HepG2 (cell line): Measurements from ENCODE around the gene NFATC1. TPM values are rescaled to one million over a fixed set of nuclear protein-coding genes. Genes with fewer than 3 reads are reported as not detected.

Experiments used
- ATAC-seq: fragments of 200-7000 bp; cut with Tn5 transposase; 3 replicates; pipeline ENCODE4 v1.9.1; 2020; ENCODE audit warnings: mild to moderate bottlenecking, moderate library complexity
- BruUV-seq: library from RNA; stranded (reverse); fragments of 400-500 nt; replicated peaks from 2 replicates; lab custom pipeline; 2021; lab: Mats Ljungman, UMichigan
- CTCF ChIA-PET: fragments of 300-600 bp; formaldehyde crosslinking; extraction: SDS; loops from one replicate; lab custom pipeline; 2021; ENCODE audit warnings: low total read pairs, inconsistent platforms, low intra/inter-chr PET ratio; lab: Yijun Ruan, JAX
- POLR2A ChIA-PET: fragments of 350-600 bp; sonication (Branson Sonifier 250); formaldehyde crosslinking; loops from one replicate; lab custom pipeline; 2020; ENCODE audit warnings: antibody characterized with exemption, inconsistent platforms; lab: Yijun Ruan, JAX
- DNase-seq: peaks from one replicate; pipeline ENCODE4 v3.0.0-alpha.2; 2015; ENCODE audit warnings: low spot score
- FAIRE-seq: peaks from 3 replicates; lab custom pipeline; 2011; peaks lifted over from hg19 to GRCh38; lab: Jason Lieb, UNC
- H2AFZ ChIP-seq: one replicate; pipeline ENCODE4 v1.6.1; 2011; ENCODE audit warnings: low read length, inconsistent platforms
- H3K27ac ChIP-seq: fragments of 300-600 bp; 3 replicates; pipeline ENCODE4 v1.8.0; 2011; ENCODE audit warnings: mixed run types, mild to moderate bottlenecking, mixed read lengths, low read length, inconsistent platforms; ENCODE audit not compliant: insufficient read depth; ENCODE audit errors: extremely low read length
- H3K27me3 ChIP-seq, 2 experiments: fragments of 200-600 bp in 1 of 2; 2 replicates in 1 of 2; 3 replicates in 1 of 2; pipeline versions ENCODE4 v1.6.0 to v1.8.0; 2011; ENCODE audit warnings: low read length in 2 of 2, mild to moderate bottlenecking in 2 of 2, moderate library complexity in 2 of 2, inconsistent platforms in 1 of 2; ENCODE audit not compliant: insufficient read depth in 2 of 2, control insufficient read depth in 1 of 2
- H3K36me3 ChIP-seq, 2 experiments: fragments of 200-600 bp in 1 of 2; replicated peaks in 1 of 2; 2 replicates in 1 of 2; 3 replicates in 1 of 2; pipeline versions ENCODE4 v1.5.1 to v1.8.0; 2011; ENCODE audit warnings: low read length in 2 of 2, inconsistent platforms in 1 of 2; ENCODE audit not compliant: insufficient read depth in 2 of 2, control insufficient read depth in 1 of 2
- H3K4me1 ChIP-seq: 2 replicates; pipeline ENCODE4 v1.5.1; 2012; ENCODE audit warnings: low read length, inconsistent platforms; ENCODE audit not compliant: insufficient read depth
- H3K4me2 ChIP-seq: 2 replicates; pipeline ENCODE4 v1.6.0; 2011; ENCODE audit warnings: low read depth, low read length, inconsistent platforms
- H3K4me3 ChIP-seq, 3 experiments: fragments of 200-600 bp in 1 of 3; sonication (generic), shearing (Covaris generic) in 1 of 3; replicated peaks in 1 of 3; 2 replicates each; pipeline ENCODE4 v1.5.1; 2011 to 2016; ENCODE audit warnings: low read length in 3 of 3, inconsistent platforms in 2 of 3, low read depth in 2 of 3, mild to moderate bottlenecking in 2 of 3, control low read depth in 1 of 3, mixed read lengths in 1 of 3; ENCODE audit not compliant: insufficient read depth in 1 of 3
- H3K79me2 ChIP-seq: one replicate; pipeline ENCODE4 v1.6.1; 2011; ENCODE audit warnings: low read length, inconsistent platforms; ENCODE audit not compliant: insufficient read depth
- H3K9ac ChIP-seq: 2 replicates; pipeline ENCODE4 v1.6.0; 2011; ENCODE audit warnings: mild to moderate bottlenecking, low read depth, low read length, inconsistent platforms; ENCODE audit not compliant: insufficient read depth
- H3K9me3 ChIP-seq: 2 replicates; pipeline ENCODE4 v1.5.1; 2012; ENCODE audit warnings: mild to moderate bottlenecking, low read length
- H4K20me1 ChIP-seq: 2 replicates; pipeline ENCODE4 v1.6.0; 2011; ENCODE audit warnings: inconsistent platforms, mild to moderate bottlenecking, low read length, moderate library complexity; ENCODE audit not compliant: insufficient read depth
- ADNP ChIP-seq: sonication (generic); formaldehyde crosslinking; IDR thresholded peaks from 2 replicates; pipeline ENCODE4 v1.4.0; 2020; ENCODE audit warnings: missing genetic modification reagents
- ARID2 ChIP-seq: sonication (generic); formaldehyde crosslinking; IDR thresholded peaks from 2 replicates; pipeline ENCODE4 v1.8.1; 2022; ENCODE audit warnings: mild to moderate bottlenecking, missing genetic modification reagents, borderline replicate concordance
- CENPX ChIP-seq: sonication (generic); formaldehyde crosslinking; IDR thresholded peaks from 2 replicates; pipeline ENCODE4 v1.9.0; 2021; ENCODE audit warnings: mild to moderate bottlenecking, missing genetic modification reagents, moderate library complexity
- DR1 ChIP-seq: sonication (generic); formaldehyde crosslinking; IDR thresholded peaks from 2 replicates; pipeline ENCODE4 v1.8.0; 2021; ENCODE audit warnings: mild to moderate bottlenecking, missing genetic modification reagents, inconsistent platforms
- ETV6 ChIP-seq: sonication (generic); formaldehyde crosslinking; conservative IDR thresholded peaks from 2 replicates; pipeline ENCODE4 v1.4.0; 2020; ENCODE audit warnings: missing genetic modification reagents
- FOSL1 ChIP-seq: sonication (generic); formaldehyde crosslinking; IDR thresholded peaks from 2 replicates; pipeline ENCODE4 v1.9.0; 2021; ENCODE audit warnings: missing genetic modification reagents, borderline replicate concordance
- GMEB2 ChIP-seq: IDR thresholded peaks from 2 replicates; pipeline ENCODE4 v1.6.1; 2016; ENCODE audit warnings: missing biosample characterization, missing genetic modification reagents, low read depth
- IKZF4 ChIP-seq: sonication (generic); formaldehyde crosslinking; IDR thresholded peaks from 2 replicates; pipeline ENCODE4 v1.5.1; 2020; ENCODE audit warnings: borderline replicate concordance, mild to moderate bottlenecking, low read depth, missing genetic modification reagents; ENCODE audit errors: not compliant biosample characterization
- PAF1 ChIP-seq: IDR thresholded peaks from 2 replicates; pipeline ENCODE4 v1.6.1; 2016; ENCODE audit warnings: missing genetic modification reagents, missing compliant biosample characterization
- RARA ChIP-seq: IDR thresholded peaks from 2 replicates; pipeline ENCODE4 v1.6.1; 2016; ENCODE audit warnings: missing genetic modification reagents, missing compliant biosample characterization
- REL ChIP-seq: sonication (generic); formaldehyde crosslinking; conservative IDR thresholded peaks from 2 replicates; pipeline ENCODE4 v1.8.0; 2022; ENCODE audit warnings: mild to moderate bottlenecking, missing genetic modification reagents, moderate library complexity
- SKIL ChIP-seq: sonication (generic); formaldehyde crosslinking; IDR thresholded peaks from 2 replicates; pipeline ENCODE4 v1.8.0; 2022; ENCODE audit warnings: missing genetic modification reagents, mild to moderate bottlenecking, moderate library complexity, borderline replicate concordance
- SRF ChIP-seq: IDR thresholded peaks from 2 replicates; pipeline ENCODE4 v1.6.1; 2011; ENCODE audit warnings: mild to moderate bottlenecking, low read depth, low read length, moderate library complexity
- ZNF225 ChIP-seq: sonication (generic); formaldehyde crosslinking; IDR thresholded peaks from 2 replicates; pipeline ENCODE4 v1.4.0; 2020; ENCODE audit warnings: mild to moderate bottlenecking, missing genetic modification reagents
- ZNF281 ChIP-seq: sonication (generic); formaldehyde crosslinking; IDR thresholded peaks from 2 replicates; pipeline ENCODE4 v1.4.0; 2020; ENCODE audit warnings: missing genetic modification reagents, borderline replicate concordance
- ZNF746 ChIP-seq: sonication (generic); formaldehyde crosslinking; IDR thresholded peaks from 2 replicates; pipeline ENCODE4 v1.8.0; 2022; ENCODE audit warnings: mild to moderate bottlenecking, missing genetic modification reagents
- ZNF781 ChIP-seq: sonication (generic); formaldehyde crosslinking; IDR thresholded peaks from 2 replicates; pipeline ENCODE4 v1.5.1; 2020; ENCODE audit warnings: borderline replicate concordance, mild to moderate bottlenecking, missing genetic modification reagents; ENCODE audit errors: not compliant biosample characterization
- WGBS: methylation state at CpG from one replicate; pipeline ENCODE4 v1.1.6; 2017; ENCODE audit warnings: low lambda C conversion rate; 5-methylcytosine and 5-hydroxymethylcytosine counted together
- in situ Hi-C: cut with HindIII; loops from 2 replicates; pipeline ENCODE4 v1.10.0; 2017; ENCODE audit warnings: low pct_unique_long_range_greater_than_20kb; ENCODE audit not compliant: extremely low pct_ligation_motif_present
- intact Hi-C: fragments of 100-400 bp; cut with micrococcal nuclease; formaldehyde crosslinking; loops from one replicate; pipeline ENCODE4 v1.10.0; 2022; ENCODE audit not compliant: unreplicated experiment
- polyA plus RNA-seq, 8 experiments: library from polyadenylated mRNA; depleted of rRNA in 3 of 8; stranded (reverse) in 7 of 8; unstranded in 1 of 8; fragments of >200 nt; fragmentation: Illumina TruSeq in 4 of 8; extraction: Trizol in 4 of 8; gene quantifications; 2 replicates each; pipeline versions ENCODE4 v1.2.1 to v1.2.3, GENCODE V29; 2011 to 2016; ENCODE audit warnings: low read depth in 4 of 8, missing spikeins in 1 of 8, mixed read lengths in 1 of 8; ENCODE audit not compliant: insufficient read depth in 1 of 8
- total RNA-seq, 5 experiments: library from RNA; depleted of rRNA; stranded (reverse); fragments of >200 nt; fragmentation: Illumina TruSeq; extraction: Trizol; gene quantifications; 2 replicates each; pipeline ENCODE4 v1.2.3, GENCODE V29; 2016; ENCODE audit warnings: low read depth in 1 of 5

NFATC1 gene
- total and polyA plus RNA-seq, 2 of the 13 experiments (the other 11 are each of a cell fraction or from before 2014, with no cell fraction given) = not detected

- DNase-seq (no peak), ATAC-seq (no peak), FAIRE-seq (no peak)
- peaks cover 6% of the 10 kb centered on the region; the same call in 1 of the 2 replicates for H3K4me1 ChIP-seq
- no peak overlapping the region for H3K4me2 ChIP-seq
- no TSS peak for BruUV-seq
- H2AFZ ChIP-seq = no peak overlapping the region
- H3K27ac ChIP-seq = no peak overlapping the region
- H4K20me1 ChIP-seq = no peaks in the 10 kb centered on the region
- CTCF ChIA-PET = no interaction called here
- H3K36me3 ChIP-seq = no peaks in the 10 kb centered on the region
- WGBS = 57% methylated on average over 3 of the region's 8 CpGs
- H3K9me3 ChIP-seq = no peaks in the 10 kb centered on the region
- no peaks in the 10 kb centered on the region for H3K79me2 ChIP-seq
- POLR2A ChIA-PET = no interaction called here
- intact Hi-C loops = no loop called here
- H3K9ac ChIP-seq = no peak overlapping the region
- H3K4me3 ChIP-seq = no peak overlapping the region
- peaks cover 7 to 50% of the 10 kb centered on the region in 2 experiments; a peak in 4 of 5 replicates for H3K27me3 ChIP-seq
- in situ Hi-C loops = no loop called here
- TF ChIP-seq CENPX (CRISPR knock-in tag) (no peak), ZNF746 (CRISPR knock-in tag) (no peak), ARID2 (CRISPR knock-in tag) (no peak), GMEB2 (no peak), DR1 (no peak), RARA (no peak), ETV6 (CRISPR knock-in tag) (no peak), IKZF4 (CRISPR knock-in tag) (no peak), SRF (no peak), SKIL (CRISPR knock-in tag) (no peak), FOSL1 (CRISPR knock-in tag) (no peak), ZNF781 (no peak), ZNF225 (CRISPR knock-in tag) (no peak), ZNF281 (no peak), REL (no peak), PAF1 (CRISPR knock-in tag) (no peak), ADNP (CRISPR knock-in tag) (no peak)
Measured at GRCh38 chr18:79515331-79515730, 119.6 kb downstream of the NFATC1 start.
